Calu3 (cell line): ENCODE measurements around the gene ABAT. TPM values are rescaled to one million over a fixed set of nuclear protein-coding genes. Genes with fewer than 3 reads are reported as not detected.

ENCODE experiments used
- BruUV-seq: library from RNA; stranded (reverse); fragments of 400-500 nt; replicated peaks from 2 replicates; lab custom pipeline; 2021; lab: Mats Ljungman, UMichigan
- CTCF ChIA-PET: fragments of 300-600 bp; sonication (Branson Sonifier 250); formaldehyde crosslinking; loops from one replicate; lab custom pipeline; 2022; ENCODE audit warnings: antibody characterized with exemption; lab: Charles Lee
- DNase-seq: peaks from one replicate; pipeline ENCODE4 v3.0.0; 2022
- H3K27ac Mint-ChIP-seq: one replicate; pipeline ENCODE4 v1.8.0; 2022; ENCODE audit warnings: mixed read lengths; ENCODE audit not compliant: unreplicated experiment
- H3K27me3 Mint-ChIP-seq: one replicate; pipeline ENCODE4 v1.8.0; 2022; ENCODE audit warnings: mixed read lengths; ENCODE audit not compliant: unreplicated experiment
- H3K36me3 Mint-ChIP-seq: one replicate; pipeline ENCODE4 v1.8.0; 2022; ENCODE audit warnings: mild to moderate bottlenecking, moderate library complexity, mixed read lengths; ENCODE audit not compliant: insufficient read depth, unreplicated experiment
- H3K4me1 Mint-ChIP-seq: one replicate; pipeline ENCODE4 v1.8.0; 2022; ENCODE audit warnings: mild to moderate bottlenecking, low read depth, mixed read lengths; ENCODE audit not compliant: unreplicated experiment
- H3K4me3 Mint-ChIP-seq: one replicate; pipeline ENCODE4 v1.8.0; 2022; ENCODE audit warnings: mild to moderate bottlenecking, low read depth, moderate library complexity, mixed read lengths; ENCODE audit not compliant: unreplicated experiment
- H3K9me3 Mint-ChIP-seq: one replicate; pipeline ENCODE4 v1.8.0; 2022; ENCODE audit warnings: low read depth, mixed read lengths; ENCODE audit not compliant: unreplicated experiment
- CTCF ChIP-seq: fragments of 200-600 bp; IDR thresholded peaks from one replicate; pipeline ENCODE4 v1.8.0; 2022; ENCODE audit warnings: antibody characterized with exemption; ENCODE audit not compliant: unreplicated experiment
- intact Hi-C: fragments of 100-400 bp; cut with micrococcal nuclease; formaldehyde crosslinking; loops from one replicate; pipeline ENCODE4 v1.10.0; 2022; ENCODE audit not compliant: unreplicated experiment
- total RNA-seq: library from RNA; stranded (reverse); gene quantifications from 2 replicates; pipeline ENCODE4 v1.2.3, GENCODE V29; 2022

The ABAT gene
- total RNA-seq, 1 experiment from 2014 or later: 12.6 TPM

DNA sequence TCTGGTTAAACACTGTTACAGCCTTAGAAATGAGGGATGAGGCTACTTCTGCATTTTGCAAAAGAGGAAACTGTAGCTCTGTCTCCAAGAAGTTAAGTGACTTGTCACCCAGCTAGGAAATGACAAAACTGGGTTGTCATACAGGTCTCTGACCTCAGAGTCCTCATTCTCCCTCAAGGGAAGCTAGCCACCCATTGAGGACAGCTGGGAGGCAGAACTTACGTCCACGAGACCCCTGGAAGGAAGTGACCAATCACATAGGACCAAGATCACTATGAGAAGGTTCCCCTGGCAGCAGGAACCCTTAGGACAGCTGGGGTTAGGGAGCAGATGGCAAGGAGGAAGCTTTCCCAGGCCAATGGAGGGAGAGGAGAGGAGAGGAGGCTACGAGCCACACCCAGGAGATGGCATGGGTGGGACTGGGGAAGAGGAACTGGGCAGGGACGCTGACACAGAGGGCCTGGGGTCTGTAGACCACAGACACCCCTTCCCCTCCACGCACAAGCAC, 41.7 kb upstream of the ABAT start:
- Mint-ChIP-seq H3K27me3 (no peaks in the 10 kb centered on the region), H3K4me1 (no peaks in the 10 kb centered on the region), H3K9me3 (no peaks in the 10 kb centered on the region), H3K36me3 (peaks cover 45% of the 10 kb centered on the region), H3K4me3 (no peak overlapping the region), H3K27ac (no peak overlapping the region)
- CTCF ChIA-PET: no interaction called here
- intact Hi-C loops: no loop called here
- DNase-seq: no peak
- BruUV-seq: no TSS peak
- TF ChIP-seq CTCF: no peak

DNA sequence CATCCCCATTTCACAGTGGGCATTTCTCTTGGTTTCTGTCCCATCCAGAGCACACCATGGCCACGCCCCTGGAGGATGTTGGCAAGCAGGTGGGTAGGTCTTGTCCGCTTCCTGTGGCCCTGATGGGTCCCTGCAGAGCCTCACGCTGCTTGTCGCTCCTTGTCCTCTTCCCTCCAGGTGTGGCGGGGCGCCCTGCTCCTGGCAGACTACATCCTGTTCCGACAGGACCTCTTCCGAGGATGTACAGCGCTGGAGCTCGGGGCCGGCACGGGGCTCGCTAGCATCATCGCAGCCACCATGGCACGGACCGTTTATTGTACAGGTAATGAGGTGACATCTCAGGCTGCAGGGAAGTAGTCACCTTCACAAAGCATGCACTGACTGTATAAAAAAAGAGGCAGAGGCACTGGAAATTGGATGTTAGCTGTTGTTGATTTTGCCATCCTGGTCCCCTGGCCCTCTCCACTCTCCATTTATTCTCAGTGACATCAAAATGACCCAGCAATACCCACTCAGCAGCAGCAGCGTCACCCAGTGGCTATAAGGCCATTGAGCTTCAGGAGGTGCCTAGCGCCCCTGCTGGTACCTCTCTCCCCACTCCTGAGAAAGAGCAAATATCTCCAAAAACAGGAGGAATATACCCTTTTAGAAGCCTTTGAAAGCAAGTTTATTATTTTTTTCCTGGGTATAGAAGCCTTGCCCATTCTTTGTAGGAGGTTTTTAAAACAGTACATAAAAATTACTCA, 39.3 kb upstream of the ABAT start:
- peaks cover 47% of the 10 kb centered on the region for H3K36me3 Mint-ChIP-seq
- H3K27me3 Mint-ChIP-seq: no peaks in the 10 kb centered on the region
- peak; percentile 11 for DNase-seq
- H3K9me3 Mint-ChIP-seq: no peaks in the 10 kb centered on the region
- no peaks in the 10 kb centered on the region for H3K4me1 Mint-ChIP-seq
- H3K4me3 Mint-ChIP-seq: no peak overlapping the region
- no TSS peak for BruUV-seq
- peak; percentile 35 for TF ChIP-seq CTCF
- CTCF ChIA-PET: interaction anchor here (0.5 to 1.5 kb wide), 3 partner anchors 13 to 68 kb away, joined by 3 to 4 read pairs (median 3); partner anchors contain the start of gene METTL22
- intact Hi-C loops: no loop called here
- no peak overlapping the region for H3K27ac Mint-ChIP-seq

DNA sequence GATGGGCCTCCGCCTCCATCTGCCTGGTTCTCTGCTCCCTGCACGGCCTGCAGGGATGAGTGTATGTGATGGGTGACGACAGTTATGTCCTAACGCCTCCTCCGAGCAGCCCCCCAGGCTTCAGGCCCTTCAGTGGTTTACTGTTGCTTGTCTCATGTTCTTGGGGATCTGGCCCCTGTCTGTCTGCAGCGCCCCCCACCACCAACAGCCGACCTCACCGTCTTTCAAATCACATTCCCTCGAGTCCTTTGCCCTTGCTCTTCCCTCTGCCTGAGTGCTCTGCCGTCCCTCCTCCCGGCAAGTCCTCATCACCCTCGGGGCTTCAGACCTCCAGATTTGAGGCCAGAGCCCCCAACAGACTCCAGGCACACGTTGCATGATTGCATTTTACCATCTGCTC, 34.7 kb upstream of the ABAT start:
- CTCF ChIA-PET: no interaction called here
- DNase-seq: no peak
- Mint-ChIP-seq H3K4me3 (no peak overlapping the region), H3K27ac (no peak overlapping the region), H3K4me1 (no peaks in the 10 kb centered on the region), H3K36me3 (peaks cover 57% of the 10 kb centered on the region), H3K27me3 (no peaks in the 10 kb centered on the region), H3K9me3 (no peaks in the 10 kb centered on the region)
- intact Hi-C loops: no loop called here
- BruUV-seq: no TSS peak
- TF ChIP-seq CTCF: no peak

DNA sequence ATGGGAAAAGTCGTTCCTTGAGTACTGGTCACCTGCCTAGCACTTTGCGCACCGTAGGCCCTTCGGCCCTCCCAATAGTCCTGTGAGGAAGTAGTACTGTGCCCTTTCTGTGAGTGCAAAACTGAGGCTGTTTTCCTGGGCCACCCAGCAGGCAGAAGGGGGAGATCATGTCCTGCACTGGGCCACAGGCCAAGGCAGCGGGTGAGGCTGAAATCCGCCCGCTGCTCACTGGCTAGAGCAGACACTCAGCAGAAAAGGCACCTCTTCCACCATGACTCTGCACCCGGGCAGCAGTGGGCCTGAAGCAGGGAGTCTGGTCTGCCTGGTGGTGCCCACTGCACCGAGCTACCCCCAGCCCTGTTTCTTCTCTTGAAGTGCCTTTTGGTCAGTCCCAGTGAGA, 32.7 kb upstream of the ABAT start:
- CTCF ChIA-PET: no interaction called here
- BruUV-seq: no TSS peak
- no peaks in the 10 kb centered on the region for H3K27me3 Mint-ChIP-seq
- peaks cover 53% of the 10 kb centered on the region for H3K36me3 Mint-ChIP-seq
- no peaks in the 10 kb centered on the region for H3K4me1 Mint-ChIP-seq
- intact Hi-C loops: no loop called here
- H3K9me3 Mint-ChIP-seq: no peaks in the 10 kb centered on the region
- no peak for TF ChIP-seq CTCF
- H3K27ac Mint-ChIP-seq: no peak overlapping the region
- no peak overlapping the region for H3K4me3 Mint-ChIP-seq
- DNase-seq: no peak
